ENCODE results near the gene SETD3. TPM values are rescaled to one million over a fixed set of nuclear protein-coding genes. Genes with fewer than 3 reads are reported as not detected.

SETD3 gene
- total and polyA plus RNA-seq, 5 donors from 2014 or later, result 26.5 to 38.1 (median 35.0) TPM

DNA sequence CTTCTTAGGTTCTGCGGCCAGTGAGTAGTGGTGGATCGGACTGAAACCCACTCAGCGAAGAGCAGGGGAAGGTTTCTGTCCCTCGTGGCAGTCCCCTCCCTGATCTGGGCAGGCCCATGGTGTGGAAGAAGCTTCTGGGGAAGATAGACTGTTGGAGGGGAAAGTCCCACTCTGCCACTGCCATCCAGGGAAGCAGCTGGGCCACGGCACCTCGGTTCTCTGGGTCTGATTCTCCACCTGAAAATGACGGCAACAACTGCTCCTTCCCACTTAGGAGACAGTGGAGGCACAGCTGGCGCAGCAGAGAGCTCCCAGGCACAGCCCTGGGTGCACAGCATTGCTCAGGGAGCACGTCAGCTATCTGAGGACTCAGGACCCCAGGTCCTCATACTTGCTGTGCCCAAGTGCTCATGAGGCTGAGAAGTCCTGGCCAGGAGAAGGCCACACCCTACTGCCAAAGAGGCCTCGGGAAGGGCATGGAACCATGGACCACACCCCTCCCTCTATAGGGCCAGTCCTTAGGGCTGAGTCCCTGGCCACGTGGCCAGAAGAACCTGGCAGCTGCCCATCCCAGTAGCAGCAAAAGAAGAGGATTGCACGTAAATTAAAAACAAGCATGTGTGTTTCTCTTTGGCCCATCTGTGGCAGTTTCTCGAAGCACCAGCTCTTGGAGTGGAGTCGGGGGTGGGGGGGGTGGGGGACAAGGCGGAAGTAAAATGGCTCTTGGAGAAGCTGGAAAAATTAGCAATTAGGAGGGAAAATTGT is 123.3 kb downstream of the SETD3 start:
- H3K4me3 Mint-ChIP-seq, result no peak overlapping the region
- H3K36me3 Mint-ChIP-seq, result no peaks in the 10 kb centered on the region
- H3K4me3 ChIP-seq (ENCODE audit: low read depth, low read length), result no peak overlapping the region
- ATAC-seq (ENCODE audit: low read depth in 2 of 2), result no peak
- H3K36me3 ChIP-seq (ENCODE audit: control insufficient read depth, insufficient read depth, low read length), result no peaks in the 10 kb centered on the region
- H3K27me3 ChIP-seq (ENCODE audit: control insufficient read depth, insufficient read depth, low read length), result no peaks in the 10 kb centered on the region
- H3K27me3 Mint-ChIP-seq, result peaks cover 11% of the 10 kb centered on the region
- H3K4me1 Mint-ChIP-seq, result no peaks in the 10 kb centered on the region
- no peak overlapping the region for H3K27ac ChIP-seq (ENCODE audit: insufficient read depth, low read length, poor library complexity, severe bottlenecking)
- no peak overlapping the region for H3K27ac Mint-ChIP-seq
- H3K4me1 ChIP-seq (ENCODE audit: control insufficient read depth, insufficient read depth, low read length, poor library complexity, severe bottlenecking), result no peaks in the 10 kb centered on the region
- no peaks in the 10 kb centered on the region for H3K9me3 ChIP-seq (ENCODE audit: control insufficient read depth in 2 of 2, low read length in 2 of 2)
- no peak for DNase-seq
- H3K9me3 Mint-ChIP-seq, result peaks cover 0 to 2% (median 0%) of the 10 kb centered on the region in 7 donors

DNA sequence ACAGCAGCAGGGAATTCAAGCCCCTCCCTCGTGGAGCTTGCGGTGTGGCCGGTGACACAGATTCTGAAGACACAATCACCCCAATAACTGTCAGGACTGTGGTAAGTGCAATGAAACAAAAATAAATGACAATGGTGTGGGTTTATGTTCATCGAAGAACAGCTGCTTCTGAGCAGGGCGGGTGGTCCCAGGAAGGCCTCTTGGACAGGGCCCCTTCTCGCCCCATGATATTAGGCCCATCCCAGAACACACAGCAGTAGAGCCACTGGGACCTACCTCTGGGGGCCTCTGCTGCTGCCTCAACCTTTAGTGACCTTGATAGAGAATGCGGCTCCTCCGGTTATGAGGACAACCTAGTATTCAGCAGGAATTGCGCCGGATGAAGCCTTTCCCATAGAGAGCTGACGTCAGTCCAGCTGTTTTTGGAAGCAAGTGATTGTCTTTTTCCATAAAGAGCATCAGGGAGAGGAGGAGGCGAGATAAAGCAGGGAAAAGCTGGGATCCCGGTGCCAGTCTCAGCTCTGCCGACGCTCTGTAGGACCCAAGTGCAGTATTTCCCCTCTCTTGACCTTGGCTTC is 124.5 kb downstream of the SETD3 start:
- Histone ChIP-seq H3K9me3 (ENCODE audit: control insufficient read depth in 2 of 2, low read length in 2 of 2) (no peaks in the 10 kb centered on the region), H3K36me3 (ENCODE audit: control insufficient read depth, insufficient read depth, low read length) (no peaks in the 10 kb centered on the region), H3K27me3 (ENCODE audit: control insufficient read depth, insufficient read depth, low read length) (no peaks in the 10 kb centered on the region), H3K4me1 (ENCODE audit: control insufficient read depth, insufficient read depth, low read length, poor library complexity, severe bottlenecking) (no peaks in the 10 kb centered on the region), H3K4me3 (ENCODE audit: low read depth, low read length) (no peak overlapping the region), H3K27ac (ENCODE audit: insufficient read depth, low read length, poor library complexity, severe bottlenecking) (no peak overlapping the region)
- H3K36me3 Mint-ChIP-seq, result no peaks in the 10 kb centered on the region
- no peak overlapping the region for H3K27ac Mint-ChIP-seq
- ATAC-seq (ENCODE audit: low read depth in 2 of 2), result no peak
- no peak overlapping the region for H3K4me3 Mint-ChIP-seq
- H3K4me1 Mint-ChIP-seq, result peaks cover 0 to 2% (median 0%) of the 10 kb centered on the region in 4 donors
- no peak for DNase-seq
- H3K27me3 Mint-ChIP-seq, result peaks cover 11% of the 10 kb centered on the region
- peaks cover 0 to 2% (median 0%) of the 10 kb centered on the region in 7 donors for H3K9me3 Mint-ChIP-seq

- peaks cover 0 to 2% (median 0%) of the 10 kb centered on the region in 7 donors for H3K9me3 Mint-ChIP-seq
- H3K27me3 Mint-ChIP-seq, result peaks cover 10% of the 10 kb centered on the region
- DNase-seq (no peak), ATAC-seq (ENCODE audit: low read depth in 2 of 2) (no peak)
- Histone ChIP-seq H3K36me3 (ENCODE audit: control insufficient read depth, insufficient read depth, low read length) (no peaks in the 10 kb centered on the region), H3K27ac (ENCODE audit: insufficient read depth, low read length, poor library complexity, severe bottlenecking) (no peak overlapping the region), H3K4me3 (ENCODE audit: low read depth, low read length) (no peak overlapping the region), H3K4me1 (ENCODE audit: control insufficient read depth, insufficient read depth, low read length, poor library complexity, severe bottlenecking) (no peaks in the 10 kb centered on the region), H3K9me3 (ENCODE audit: control insufficient read depth in 2 of 2, low read length in 2 of 2) (no peaks in the 10 kb centered on the region), H3K27me3 (ENCODE audit: control insufficient read depth, insufficient read depth, low read length) (no peaks in the 10 kb centered on the region)
- H3K36me3 Mint-ChIP-seq, result no peaks in the 10 kb centered on the region
- H3K27ac Mint-ChIP-seq, result no peak overlapping the region
- peaks cover 0 to 2% (median 0%) of the 10 kb centered on the region in 4 donors for H3K4me1 Mint-ChIP-seq
- H3K4me3 Mint-ChIP-seq, result no peak overlapping the region
Observed at GRCh38 chr14:99354166-99354875, 126.3 kb downstream of the SETD3 start.

- ATAC-seq (ENCODE audit: low read depth in 2 of 2) (no peak), DNase-seq (no peak)
- H3K9me3 Mint-ChIP-seq, result no peaks in the 10 kb centered on the region
- no peaks in the 10 kb centered on the region for H3K36me3 ChIP-seq (ENCODE audit: control insufficient read depth, insufficient read depth, low read length)
- H3K4me1 ChIP-seq (ENCODE audit: control insufficient read depth, insufficient read depth, low read length, poor library complexity, severe bottlenecking), result no peaks in the 10 kb centered on the region
- H3K36me3 Mint-ChIP-seq, result no peaks in the 10 kb centered on the region
- H3K27ac ChIP-seq (ENCODE audit: insufficient read depth, low read length, poor library complexity, severe bottlenecking), result no peak overlapping the region
- no peaks in the 10 kb centered on the region for H3K27me3 ChIP-seq (ENCODE audit: control insufficient read depth, insufficient read depth, low read length)
- no peak overlapping the region for H3K27ac Mint-ChIP-seq
- no peak overlapping the region for H3K4me3 ChIP-seq (ENCODE audit: low read depth, low read length)
- H3K9me3 ChIP-seq (ENCODE audit: control insufficient read depth in 2 of 2, low read length in 2 of 2), result no peaks in the 10 kb centered on the region
- H3K4me3 Mint-ChIP-seq, result no peak overlapping the region
- H3K27me3 Mint-ChIP-seq, result peaks cover 6% of the 10 kb centered on the region
- H3K4me1 Mint-ChIP-seq, result peaks cover 0 to 2% (median 0%) of the 10 kb centered on the region in 4 donors
Observed at GRCh38 chr14:99352688-99353280, 127.9 kb downstream of the SETD3 start.

GRCh38 chr14:99351166-99352007 is 129.3 kb downstream of the SETD3 start:
- Mint-ChIP-seq H3K27me3 (peaks cover under 1% of the 10 kb centered on the region), H3K9me3 (no peaks in the 10 kb centered on the region), H3K4me3 (no peak overlapping the region), H3K36me3 (no peaks in the 10 kb centered on the region), H3K4me1 (peaks cover 0 to 2% (median 0%) of the 10 kb centered on the region in 4 donors), H3K27ac (no peak overlapping the region)
- ATAC-seq (ENCODE audit: low read depth in 2 of 2) (no peak), DNase-seq (no peak)
- Histone ChIP-seq H3K36me3 (ENCODE audit: control insufficient read depth, insufficient read depth, low read length) (no peaks in the 10 kb centered on the region), H3K4me3 (ENCODE audit: low read depth, low read length) (no peak overlapping the region), H3K27ac (ENCODE audit: insufficient read depth, low read length, poor library complexity, severe bottlenecking) (no peak overlapping the region), H3K27me3 (ENCODE audit: control insufficient read depth, insufficient read depth, low read length) (no peaks in the 10 kb centered on the region), H3K9me3 (ENCODE audit: control insufficient read depth in 2 of 2, low read length in 2 of 2) (no peaks in the 10 kb centered on the region), H3K4me1 (ENCODE audit: control insufficient read depth, insufficient read depth, low read length, poor library complexity, severe bottlenecking) (no peaks in the 10 kb centered on the region)

DNA sequence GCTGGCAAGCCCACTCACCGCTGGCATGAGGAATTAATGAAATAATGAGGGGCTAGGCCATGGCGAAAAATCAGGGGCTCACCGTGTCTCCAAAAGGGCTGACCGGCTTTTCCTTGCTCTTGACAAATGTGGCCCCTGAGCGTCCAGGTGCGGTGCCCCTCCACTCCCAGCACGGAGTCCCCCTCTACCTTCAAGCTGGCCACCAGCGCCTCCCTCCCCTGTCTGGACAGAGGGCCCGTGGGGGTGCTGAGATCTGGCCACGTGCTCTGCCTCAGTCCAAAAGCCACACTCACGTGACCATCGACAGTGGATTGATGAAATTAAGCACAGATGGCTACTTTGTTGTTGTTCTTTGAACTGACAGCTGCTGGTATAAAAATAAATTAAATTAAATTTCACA is 129.9 kb downstream of the SETD3 start:
- Mint-ChIP-seq H3K4me3 (no peak overlapping the region), H3K4me1 (peaks cover 0 to 2% (median 0%) of the 10 kb centered on the region in 4 donors), H3K27me3 (no peaks in the 10 kb centered on the region), H3K36me3 (no peaks in the 10 kb centered on the region), H3K27ac (no peak overlapping the region), H3K9me3 (no peaks in the 10 kb centered on the region)
- ATAC-seq (ENCODE audit: low read depth in 2 of 2) (no peak), DNase-seq (no peak)
- no peak overlapping the region for H3K27ac ChIP-seq (ENCODE audit: insufficient read depth, low read length, poor library complexity, severe bottlenecking)
- no peaks in the 10 kb centered on the region for H3K27me3 ChIP-seq (ENCODE audit: control insufficient read depth, insufficient read depth, low read length)
- H3K36me3 ChIP-seq (ENCODE audit: control insufficient read depth, insufficient read depth, low read length), result no peaks in the 10 kb centered on the region
- no peak overlapping the region for H3K4me3 ChIP-seq (ENCODE audit: low read depth, low read length)
- no peaks in the 10 kb centered on the region for H3K4me1 ChIP-seq (ENCODE audit: control insufficient read depth, insufficient read depth, low read length, poor library complexity, severe bottlenecking)
- H3K9me3 ChIP-seq (ENCODE audit: control insufficient read depth in 2 of 2, low read length in 2 of 2), result no peaks in the 10 kb centered on the region

All from CD4-positive, CD25-positive, alpha-beta regulatory T cell (primary cell).